HepG2 (cell line): ENCODE results near the gene IQSEC1. TPM values are rescaled to one million over a fixed set of nuclear protein-coding genes. Genes with fewer than 3 reads are reported as not detected.
A peak's percentile ranks its signal among the peaks of the same experiment; 100 is the strongest.

ENCODE experiments used
- MBNL3 ChIP-seq: fragments of 250-450 bp; sonication (Bioruptor Pico); conservative IDR thresholded peaks from 2 replicates; pipeline ENCODE4 v1.8.0; 2022; ENCODE audit warnings: mild to moderate bottlenecking, inconsistent platforms
- NFIC ChIP-seq: IDR thresholded peaks from 2 replicates; pipeline ENCODE4 v1.6.1; 2012; ENCODE audit warnings: mild to moderate bottlenecking, low read length, inconsistent platforms
- SP4 ChIP-seq: sonication (generic); formaldehyde crosslinking; IDR thresholded peaks from 2 replicates; pipeline ENCODE4 v1.8.1; 2023; ENCODE audit warnings: mild to moderate bottlenecking, missing genetic modification reagents
- ZNF451 ChIP-seq: sonication (generic); formaldehyde crosslinking; IDR thresholded peaks from 2 replicates; pipeline ENCODE4 v1.5.0; 2020; ENCODE audit warnings: mild to moderate bottlenecking, missing genetic modification reagents
- polyA plus RNA-seq, 8 experiments: library from polyadenylated mRNA; depleted of rRNA in 3 of 8; stranded (reverse) in 7 of 8; unstranded in 1 of 8; fragments of >200 nt; fragmentation: Illumina TruSeq in 4 of 8; extraction: Trizol in 4 of 8; gene quantifications; 2 replicates each; pipeline versions ENCODE4 v1.2.1 to v1.2.3, GENCODE V29; 2011 to 2016; ENCODE audit warnings: low read depth in 4 of 8, missing spikeins in 1 of 8, mixed read lengths in 1 of 8; ENCODE audit not compliant: insufficient read depth in 1 of 8
- total RNA-seq, 5 experiments: library from RNA; depleted of rRNA; stranded (reverse); fragments of >200 nt; fragmentation: Illumina TruSeq; extraction: Trizol; gene quantifications; 2 replicates each; pipeline ENCODE4 v1.2.3, GENCODE V29; 2016; ENCODE audit warnings: low read depth in 1 of 5
- TF ChIP-seq, protein P1 (sequence below): sonication (generic); formaldehyde crosslinking; IDR thresholded peaks from 2 replicates; pipeline ENCODE4 v1.4.0; 2020; ENCODE audit warnings: missing genetic modification reagents, borderline replicate concordance
- TF ChIP-seq, protein P2 (sequence below): sonication (generic); formaldehyde crosslinking; IDR thresholded peaks from 2 replicates; pipeline ENCODE4 v1.5.1; 2020; ENCODE audit warnings: missing genetic modification reagents, mild to moderate bottlenecking, borderline replicate concordance
- TF ChIP-seq, protein P3 (sequence below): sonication (generic); formaldehyde crosslinking; IDR thresholded peaks from 2 replicates; pipeline ENCODE4 v1.5.0; 2020; ENCODE audit warnings: mild to moderate bottlenecking, missing genetic modification reagents, borderline replicate concordance
- TF ChIP-seq, protein P4 (sequence below): sonication (generic); formaldehyde crosslinking; IDR thresholded peaks from 2 replicates; pipeline ENCODE4 v1.4.0; 2020; ENCODE audit warnings: missing genetic modification reagents; ENCODE audit errors: not compliant biosample characterization
- TF ChIP-seq, protein P5 (sequence below): sonication (generic); formaldehyde crosslinking; IDR thresholded peaks from 2 replicates; pipeline ENCODE4 v1.4.0; 2020; ENCODE audit warnings: missing genetic modification reagents, borderline replicate concordance

The IQSEC1 gene
- total and polyA plus RNA-seq, 2 of the 13 experiments (the other 11 are each of a cell fraction or from before 2014, with no cell fraction given), result 17.4 to 20.2 TPM

DNA sequence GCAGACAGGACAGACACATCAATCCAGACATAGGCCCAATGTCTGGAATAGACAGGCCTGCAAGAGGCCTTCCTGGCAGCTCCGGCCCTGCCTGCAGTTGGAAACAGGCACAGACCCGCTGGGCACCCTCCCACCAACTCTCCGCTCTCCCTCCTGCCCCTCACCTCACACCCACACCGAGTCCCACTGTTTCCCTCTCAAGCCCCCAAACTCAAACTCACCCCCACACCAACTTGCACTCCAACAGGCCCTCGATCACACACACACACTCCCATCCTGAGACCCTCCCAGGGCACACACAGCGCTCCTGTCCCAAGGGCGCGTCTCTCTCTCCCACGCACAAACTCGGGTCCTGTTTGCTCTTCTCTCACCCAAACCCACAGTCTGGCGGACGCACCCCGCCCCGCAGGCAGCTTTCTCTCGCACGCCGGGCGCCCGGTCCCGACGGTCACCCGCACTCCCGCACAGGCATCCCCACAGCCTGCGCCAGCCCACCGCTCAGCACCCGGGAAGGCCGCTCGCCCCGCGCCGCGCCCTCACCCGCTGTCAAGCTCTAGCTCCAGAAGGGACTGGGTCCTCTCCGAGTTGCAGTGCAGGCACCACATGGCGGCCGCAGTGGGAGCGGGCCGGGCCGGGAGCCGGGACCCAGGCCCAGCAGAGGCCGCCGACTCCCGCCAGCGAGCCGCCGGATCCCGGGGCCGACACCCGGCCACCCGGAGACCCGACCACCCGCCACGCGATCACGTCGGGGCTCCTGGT lies 106.2 kb downstream of the IQSEC1 start (continued):
- TF ChIP-seq, protein P1, sequence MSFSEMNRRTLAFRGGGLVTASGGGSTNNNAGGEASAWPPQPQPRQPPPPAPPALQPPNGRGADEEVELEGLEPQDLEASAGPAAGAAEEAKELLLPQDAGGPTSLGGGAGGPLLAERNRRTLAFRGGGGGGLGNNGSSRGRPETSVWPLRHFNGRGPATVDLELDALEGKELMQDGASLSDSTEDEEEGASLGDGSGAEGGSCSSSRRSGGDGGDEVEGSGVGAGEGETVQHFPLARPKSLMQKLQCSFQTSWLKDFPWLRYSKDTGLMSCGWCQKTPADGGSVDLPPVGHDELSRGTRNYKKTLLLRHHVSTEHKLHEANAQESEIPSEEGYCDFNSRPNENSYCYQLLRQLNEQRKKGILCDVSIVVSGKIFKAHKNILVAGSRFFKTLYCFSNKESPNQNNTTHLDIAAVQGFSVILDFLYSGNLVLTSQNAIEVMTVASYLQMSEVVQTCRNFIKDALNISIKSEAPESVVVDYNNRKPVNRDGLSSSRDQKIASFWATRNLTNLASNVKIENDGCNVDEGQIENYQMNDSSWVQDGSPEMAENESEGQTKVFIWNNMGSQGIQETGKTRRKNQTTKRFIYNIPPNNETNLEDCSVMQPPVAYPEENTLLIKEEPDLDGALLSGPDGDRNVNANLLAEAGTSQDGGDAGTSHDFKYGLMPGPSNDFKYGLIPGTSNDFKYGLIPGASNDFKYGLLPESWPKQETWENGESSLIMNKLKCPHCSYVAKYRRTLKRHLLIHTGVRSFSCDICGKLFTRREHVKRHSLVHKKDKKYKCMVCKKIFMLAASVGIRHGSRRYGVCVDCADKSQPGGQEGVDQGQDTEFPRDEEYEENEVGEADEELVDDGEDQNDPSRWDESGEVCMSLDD (CRISPR knock-in tag), result 0 out of 2 replicates have a peak, but pooled peaks have one; percentile 69
- TF ChIP-seq, protein P2, sequence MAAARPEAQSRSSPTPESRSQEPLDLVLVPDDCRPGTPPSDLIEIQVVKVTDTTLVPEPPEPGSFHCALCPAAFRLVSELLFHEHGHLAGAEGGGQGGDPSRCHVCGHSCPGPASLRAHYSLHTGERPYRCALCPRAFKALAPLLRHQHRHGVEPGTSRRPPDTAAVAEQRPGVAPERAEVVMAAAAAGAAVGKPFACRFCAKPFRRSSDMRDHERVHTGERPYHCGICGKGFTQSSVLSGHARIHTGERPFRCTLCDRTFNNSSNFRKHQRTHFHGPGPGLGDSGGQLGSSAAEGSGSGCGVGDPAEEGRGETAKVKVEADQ (CRISPR knock-in tag), result peak; percentile 36; the same call in 1 of the 2 replicates
- TF ChIP-seq NFIC (no peak), SP4 (CRISPR knock-in tag) (no peak), MBNL3 (CRISPR knock-in tag) (no peak), ZNF451 (CRISPR knock-in tag) (no peak)
- TF ChIP-seq, protein P3, sequence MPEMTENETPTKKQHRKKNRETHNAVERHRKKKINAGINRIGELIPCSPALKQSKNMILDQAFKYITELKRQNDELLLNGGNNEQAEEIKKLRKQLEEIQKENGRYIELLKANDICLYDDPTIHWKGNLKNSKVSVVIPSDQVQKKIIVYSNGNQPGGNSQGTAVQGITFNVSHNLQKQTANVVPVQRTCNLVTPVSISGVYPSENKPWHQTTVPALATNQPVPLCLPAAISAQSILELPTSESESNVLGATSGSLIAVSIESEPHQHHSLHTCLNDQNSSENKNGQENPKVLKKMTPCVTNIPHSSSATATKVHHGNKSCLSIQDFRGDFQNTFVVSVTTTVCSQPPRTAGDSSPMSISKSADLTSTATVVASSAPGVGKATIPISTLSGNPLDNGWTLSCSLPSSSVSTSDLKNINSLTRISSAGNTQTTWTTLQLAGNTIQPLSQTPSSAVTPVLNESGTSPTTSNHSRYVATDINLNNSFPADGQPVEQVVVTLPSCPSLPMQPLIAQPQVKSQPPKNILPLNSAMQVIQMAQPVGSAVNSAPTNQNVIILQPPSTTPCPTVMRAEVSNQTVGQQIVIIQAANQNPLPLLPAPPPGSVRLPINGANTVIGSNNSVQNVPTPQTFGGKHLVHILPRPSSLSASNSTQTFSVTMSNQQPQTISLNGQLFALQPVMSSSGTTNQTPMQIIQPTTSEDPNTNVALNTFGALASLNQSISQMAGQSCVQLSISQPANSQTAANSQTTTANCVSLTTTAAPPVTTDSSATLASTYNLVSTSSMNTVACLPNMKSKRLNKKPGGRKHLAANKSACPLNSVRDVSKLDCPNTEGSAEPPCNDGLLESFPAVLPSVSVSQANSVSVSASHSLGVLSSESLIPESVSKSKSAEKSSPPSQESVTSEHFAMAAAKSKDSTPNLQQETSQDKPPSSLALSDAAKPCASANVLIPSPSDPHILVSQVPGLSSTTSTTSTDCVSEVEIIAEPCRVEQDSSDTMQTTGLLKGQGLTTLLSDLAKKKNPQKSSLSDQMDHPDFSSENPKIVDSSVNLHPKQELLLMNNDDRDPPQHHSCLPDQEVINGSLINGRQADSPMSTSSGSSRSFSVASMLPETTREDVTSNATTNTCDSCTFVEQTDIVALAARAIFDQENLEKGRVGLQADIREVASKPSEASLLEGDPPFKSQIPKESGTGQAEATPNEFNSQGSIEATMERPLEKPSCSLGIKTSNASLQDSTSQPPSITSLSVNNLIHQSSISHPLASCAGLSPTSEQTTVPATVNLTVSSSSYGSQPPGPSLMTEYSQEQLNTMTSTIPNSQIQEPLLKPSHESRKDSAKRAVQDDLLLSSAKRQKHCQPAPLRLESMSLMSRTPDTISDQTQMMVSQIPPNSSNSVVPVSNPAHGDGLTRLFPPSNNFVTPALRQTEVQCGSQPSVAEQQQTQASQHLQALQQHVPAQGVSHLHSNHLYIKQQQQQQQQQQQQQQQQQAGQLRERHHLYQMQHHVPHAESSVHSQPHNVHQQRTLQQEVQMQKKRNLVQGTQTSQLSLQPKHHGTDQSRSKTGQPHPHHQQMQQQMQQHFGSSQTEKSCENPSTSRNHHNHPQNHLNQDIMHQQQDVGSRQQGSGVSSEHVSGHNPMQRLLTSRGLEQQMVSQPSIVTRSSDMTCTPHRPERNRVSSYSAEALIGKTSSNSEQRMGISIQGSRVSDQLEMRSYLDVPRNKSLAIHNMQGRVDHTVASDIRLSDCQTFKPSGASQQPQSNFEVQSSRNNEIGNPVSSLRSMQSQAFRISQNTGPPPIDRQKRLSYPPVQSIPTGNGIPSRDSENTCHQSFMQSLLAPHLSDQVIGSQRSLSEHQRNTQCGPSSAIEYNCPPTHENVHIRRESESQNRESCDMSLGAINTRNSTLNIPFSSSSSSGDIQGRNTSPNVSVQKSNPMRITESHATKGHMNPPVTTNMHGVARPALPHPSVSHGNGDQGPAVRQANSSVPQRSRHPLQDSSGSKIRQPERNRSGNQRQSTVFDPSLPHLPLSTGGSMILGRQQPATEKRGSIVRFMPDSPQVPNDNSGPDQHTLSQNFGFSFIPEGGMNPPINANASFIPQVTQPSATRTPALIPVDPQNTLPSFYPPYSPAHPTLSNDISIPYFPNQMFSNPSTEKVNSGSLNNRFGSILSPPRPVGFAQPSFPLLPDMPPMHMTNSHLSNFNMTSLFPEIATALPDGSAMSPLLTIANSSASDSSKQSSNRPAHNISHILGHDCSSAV (CRISPR knock-in tag), result no peak
- TF ChIP-seq, protein P4, sequence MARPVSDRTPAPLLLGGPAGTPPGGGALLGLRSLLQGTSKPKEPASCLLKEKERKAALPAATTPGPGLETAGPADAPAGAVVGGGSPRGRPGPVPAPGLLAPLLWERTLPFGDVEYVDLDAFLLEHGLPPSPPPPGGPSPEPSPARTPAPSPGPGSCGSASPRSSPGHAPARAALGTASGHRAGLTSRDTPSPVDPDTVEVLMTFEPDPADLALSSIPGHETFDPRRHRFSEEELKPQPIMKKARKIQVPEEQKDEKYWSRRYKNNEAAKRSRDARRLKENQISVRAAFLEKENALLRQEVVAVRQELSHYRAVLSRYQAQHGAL, result no peak
- TF ChIP-seq, protein P5, sequence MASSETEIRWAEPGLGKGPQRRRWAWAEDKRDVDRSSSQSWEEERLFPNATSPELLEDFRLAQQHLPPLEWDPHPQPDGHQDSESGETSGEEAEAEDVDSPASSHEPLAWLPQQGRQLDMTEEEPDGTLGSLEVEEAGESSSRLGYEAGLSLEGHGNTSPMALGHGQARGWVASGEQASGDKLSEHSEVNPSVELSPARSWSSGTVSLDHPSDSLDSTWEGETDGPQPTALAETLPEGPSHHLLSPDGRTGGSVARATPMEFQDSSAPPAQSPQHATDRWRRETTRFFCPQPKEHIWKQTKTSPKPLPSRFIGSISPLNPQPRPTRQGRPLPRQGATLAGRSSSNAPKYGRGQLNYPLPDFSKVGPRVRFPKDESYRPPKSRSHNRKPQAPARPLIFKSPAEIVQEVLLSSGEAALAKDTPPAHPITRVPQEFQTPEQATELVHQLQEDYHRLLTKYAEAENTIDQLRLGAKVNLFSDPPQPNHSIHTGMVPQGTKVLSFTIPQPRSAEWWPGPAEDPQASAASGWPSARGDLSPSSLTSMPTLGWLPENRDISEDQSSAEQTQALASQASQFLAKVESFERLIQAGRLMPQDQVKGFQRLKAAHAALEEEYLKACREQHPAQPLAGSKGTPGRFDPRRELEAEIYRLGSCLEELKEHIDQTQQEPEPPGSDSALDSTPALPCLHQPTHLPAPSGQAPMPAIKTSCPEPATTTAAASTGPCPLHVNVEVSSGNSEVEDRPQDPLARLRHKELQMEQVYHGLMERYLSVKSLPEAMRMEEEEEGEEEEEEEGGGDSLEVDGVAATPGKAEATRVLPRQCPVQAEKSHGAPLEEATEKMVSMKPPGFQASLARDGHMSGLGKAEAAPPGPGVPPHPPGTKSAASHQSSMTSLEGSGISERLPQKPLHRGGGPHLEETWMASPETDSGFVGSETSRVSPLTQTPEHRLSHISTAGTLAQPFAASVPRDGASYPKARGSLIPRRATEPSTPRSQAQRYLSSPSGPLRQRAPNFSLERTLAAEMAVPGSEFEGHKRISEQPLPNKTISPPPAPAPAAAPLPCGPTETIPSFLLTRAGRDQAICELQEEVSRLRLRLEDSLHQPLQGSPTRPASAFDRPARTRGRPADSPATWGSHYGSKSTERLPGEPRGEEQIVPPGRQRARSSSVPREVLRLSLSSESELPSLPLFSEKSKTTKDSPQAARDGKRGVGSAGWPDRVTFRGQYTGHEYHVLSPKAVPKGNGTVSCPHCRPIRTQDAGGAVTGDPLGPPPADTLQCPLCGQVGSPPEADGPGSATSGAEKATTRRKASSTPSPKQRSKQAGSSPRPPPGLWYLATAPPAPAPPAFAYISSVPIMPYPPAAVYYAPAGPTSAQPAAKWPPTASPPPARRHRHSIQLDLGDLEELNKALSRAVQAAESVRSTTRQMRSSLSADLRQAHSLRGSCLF, result no peak
